Brain pericyte (primary cell): ENCODE results near the gene ACVRL1.

ENCODE experiments used
- DNase-seq: peaks from one replicate; pipeline ENCODE4 v3.0.0-alpha.2; 2012; ENCODE audit warnings: low read depth, low spot score

Gene ACVRL1

DNA sequence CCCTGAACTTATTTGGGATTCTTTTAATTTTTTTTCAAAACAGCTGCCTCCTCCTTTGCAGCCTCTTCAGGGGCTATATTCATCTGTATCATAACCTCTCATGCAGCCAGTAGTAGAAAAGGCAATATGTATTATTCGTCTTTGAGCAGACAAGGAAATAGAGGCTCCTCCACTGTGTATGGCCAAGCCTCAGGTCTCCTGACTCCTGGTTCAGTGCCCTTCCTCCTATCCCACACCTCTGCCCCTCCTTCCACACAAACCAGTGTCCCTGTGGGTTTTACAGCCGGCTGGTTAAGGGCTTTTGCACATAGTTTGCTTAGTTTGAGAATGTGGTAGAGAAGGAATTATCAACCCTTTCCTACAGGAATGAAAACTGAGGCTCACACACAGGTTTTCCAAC lies 8.8 kb upstream of the ACVRL1 start:
- no peak for DNase-seq

DNA sequence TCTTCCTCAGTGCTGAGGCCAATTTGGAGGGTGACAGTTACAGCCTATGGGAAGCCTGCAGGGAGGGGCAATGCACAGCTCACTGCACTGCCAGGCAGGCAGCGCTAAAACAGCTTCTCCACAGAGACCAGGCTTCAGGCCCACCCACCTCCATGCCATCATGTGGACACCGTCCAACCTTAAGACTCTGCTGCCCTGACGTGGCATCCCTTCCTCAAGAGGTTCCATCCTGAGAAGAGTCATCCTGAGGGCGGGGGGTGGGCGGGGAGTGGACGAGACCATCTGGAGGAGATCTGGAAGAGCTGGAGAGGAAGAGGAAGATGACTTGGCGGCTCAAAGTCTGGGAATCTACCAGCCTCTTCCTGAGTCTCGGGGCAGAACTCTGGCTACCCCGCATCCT lies 8.4 kb upstream of the ACVRL1 start:
- DNase-seq = no peak

- DNase-seq = no peak
Measured at GRCh38 chr12:51900323-51900889, 6.9 kb upstream of the ACVRL1 start.

GRCh38 chr12:51901121-51901817 lies 6.0 kb upstream of the ACVRL1 start:
- no peak for DNase-seq

- no peak for DNase-seq
Measured at GRCh38 chr12:51901881-51902280, 5.4 kb upstream of the ACVRL1 start.

GRCh38 chr12:51904951-51905470 lies 2.3 kb upstream of the ACVRL1 start:
- DNase-seq = no peak

GRCh38 chr12:51905471-51906429 lies 1.6 kb upstream of the ACVRL1 start:
- no peak for DNase-seq

GRCh38 chr12:51906430-51907082 lies 748 bp upstream of the ACVRL1 start:
- no peak for DNase-seq

- no peak for DNase-seq
Measured at GRCh38 chr12:51907856-51908425, 637 bp downstream of the ACVRL1 start.

DNA sequence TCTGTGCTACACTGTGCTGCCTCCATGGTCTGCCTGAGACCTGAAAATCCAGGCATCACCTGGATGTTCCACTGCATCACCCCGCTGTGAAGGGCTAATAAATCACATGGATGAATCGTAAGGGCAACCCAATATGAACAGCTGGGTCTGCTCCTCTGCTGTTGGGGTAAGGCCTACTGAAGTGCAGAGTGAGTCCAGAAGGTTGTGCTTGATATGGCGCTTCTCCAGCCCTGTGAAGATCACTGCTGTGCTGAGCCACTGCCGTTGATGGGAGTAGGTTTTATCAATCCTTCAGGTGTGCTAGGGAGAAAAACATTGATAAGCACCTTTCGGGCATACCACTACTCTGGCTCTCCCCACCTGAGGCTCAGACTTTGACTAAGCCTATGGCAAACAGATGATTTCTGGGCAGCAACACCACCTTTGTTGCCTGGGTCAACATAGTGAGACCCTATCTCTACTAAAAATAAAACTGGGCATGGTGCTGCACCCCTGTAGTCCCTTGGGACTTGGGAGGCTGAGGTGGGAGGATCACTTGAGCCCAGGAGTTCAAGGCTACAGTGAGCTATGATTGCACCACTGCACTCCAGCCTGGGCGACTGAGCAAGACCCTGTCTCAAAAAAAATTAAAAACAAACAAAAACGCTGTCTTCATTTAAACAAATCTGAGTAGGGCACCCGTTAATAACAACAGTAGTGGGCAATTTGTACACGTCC lies 1.7 kb downstream of the ACVRL1 start:
- no peak for DNase-seq

DNA sequence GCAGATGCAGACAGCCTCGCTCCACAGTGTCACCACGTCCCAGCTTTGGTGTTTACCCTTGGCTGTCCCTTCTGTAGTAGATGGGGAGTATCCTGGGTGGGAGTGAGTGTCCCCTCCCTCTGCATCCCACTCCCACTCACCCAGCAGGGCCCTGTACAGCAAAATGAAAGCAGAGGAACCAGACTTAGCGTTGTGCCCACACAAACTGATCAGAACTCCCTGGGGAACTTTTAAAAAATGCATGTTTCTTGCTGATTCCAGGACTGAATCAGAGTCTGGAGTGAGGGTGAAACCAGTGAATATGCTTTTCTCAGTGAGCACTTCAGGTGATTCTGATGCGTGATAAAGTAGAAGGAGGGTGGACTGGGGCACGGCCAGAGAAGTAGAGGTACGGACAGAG lies 2.9 kb downstream of the ACVRL1 start:
- no peak for DNase-seq

DNA sequence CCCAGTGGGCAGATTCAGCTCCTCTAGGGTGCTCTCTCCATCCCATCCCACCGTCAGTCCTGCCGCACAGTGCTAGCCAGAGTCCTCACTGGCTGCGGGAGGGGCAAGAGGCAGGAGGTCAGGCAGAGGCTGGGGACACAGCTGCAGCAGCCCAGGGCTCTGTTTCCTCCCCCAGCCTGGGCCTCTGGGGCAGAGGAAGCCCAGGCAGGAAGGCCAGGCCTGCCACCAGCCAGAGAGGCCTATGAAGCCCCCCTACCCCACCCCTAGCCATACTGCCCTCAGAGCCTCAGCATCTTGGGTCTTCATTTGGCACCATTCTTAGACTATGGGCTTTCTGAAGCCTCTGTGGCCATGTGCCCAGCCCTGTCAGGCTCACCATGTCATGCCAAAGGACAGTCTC lies 3.4 kb downstream of the ACVRL1 start:
- no peak for DNase-seq

DNA sequence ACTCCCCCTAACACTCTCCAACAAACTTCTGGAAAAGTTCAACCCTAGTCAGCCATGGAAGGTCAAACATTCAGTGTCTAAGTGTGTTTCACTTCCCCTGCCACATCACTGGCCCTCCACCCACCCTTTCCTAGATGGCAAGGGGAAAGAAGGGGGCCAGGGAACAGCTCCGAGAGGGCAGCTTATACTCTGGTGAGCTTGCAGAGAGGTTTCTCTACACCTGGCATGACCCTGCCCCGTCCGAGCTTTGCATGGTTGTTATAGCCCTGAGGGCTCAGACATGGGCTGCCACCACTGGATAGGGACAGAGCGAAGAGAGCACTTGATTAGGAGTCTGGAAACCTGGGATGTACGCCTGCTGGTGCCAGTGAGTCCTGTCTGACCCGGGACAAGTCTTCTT lies 4.0 kb downstream of the ACVRL1 start:
- no peak for DNase-seq

- DNase-seq = no peak
Measured at GRCh38 chr12:51911788-51912711, 4.7 kb downstream of the ACVRL1 start.

GRCh38 chr12:51913071-51914033 lies 6.0 kb downstream of the ACVRL1 start:
- no peak for DNase-seq

DNA sequence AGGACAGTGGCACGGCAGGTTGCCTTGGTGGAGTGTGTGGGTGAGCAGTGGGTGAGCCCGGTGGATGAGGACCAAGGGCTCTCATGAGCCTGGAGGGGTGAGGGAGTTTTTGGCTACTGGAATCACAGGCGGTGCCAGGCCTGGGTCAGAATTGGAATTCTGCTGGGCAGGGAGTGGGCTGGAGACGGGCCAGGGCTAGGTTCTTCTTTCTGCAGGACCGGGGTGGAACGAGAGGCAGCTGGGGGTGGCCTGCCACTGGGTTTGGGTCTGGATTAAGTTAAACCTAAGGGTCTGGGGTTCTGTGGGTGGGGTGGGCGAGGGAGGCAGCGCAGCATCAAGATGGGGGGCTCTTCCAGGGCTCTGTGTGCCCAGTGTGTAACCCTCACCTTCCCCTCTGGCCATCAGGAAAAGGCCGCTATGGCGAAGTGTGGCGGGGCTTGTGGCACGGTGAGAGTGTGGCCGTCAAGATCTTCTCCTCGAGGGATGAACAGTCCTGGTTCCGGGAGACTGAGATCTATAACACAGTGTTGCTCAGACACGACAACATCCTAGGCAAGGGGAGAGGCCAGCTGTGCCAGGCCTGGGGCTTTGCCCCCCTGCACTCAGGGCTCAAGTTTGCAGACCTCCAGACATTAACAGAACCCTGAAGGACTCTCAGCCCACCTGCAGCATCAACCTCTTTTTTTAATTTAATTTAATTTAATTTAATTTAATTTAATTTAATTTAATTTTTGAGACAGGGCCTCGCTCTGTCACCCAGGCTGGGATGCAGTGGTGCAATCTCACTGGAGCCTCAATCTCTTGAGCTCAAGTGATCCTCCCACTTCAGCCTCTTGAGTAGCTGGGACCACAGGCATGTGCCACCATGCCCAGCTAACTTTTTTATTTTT lies 7.0 kb downstream of the ACVRL1 start:
- DNase-seq = no peak

DNA sequence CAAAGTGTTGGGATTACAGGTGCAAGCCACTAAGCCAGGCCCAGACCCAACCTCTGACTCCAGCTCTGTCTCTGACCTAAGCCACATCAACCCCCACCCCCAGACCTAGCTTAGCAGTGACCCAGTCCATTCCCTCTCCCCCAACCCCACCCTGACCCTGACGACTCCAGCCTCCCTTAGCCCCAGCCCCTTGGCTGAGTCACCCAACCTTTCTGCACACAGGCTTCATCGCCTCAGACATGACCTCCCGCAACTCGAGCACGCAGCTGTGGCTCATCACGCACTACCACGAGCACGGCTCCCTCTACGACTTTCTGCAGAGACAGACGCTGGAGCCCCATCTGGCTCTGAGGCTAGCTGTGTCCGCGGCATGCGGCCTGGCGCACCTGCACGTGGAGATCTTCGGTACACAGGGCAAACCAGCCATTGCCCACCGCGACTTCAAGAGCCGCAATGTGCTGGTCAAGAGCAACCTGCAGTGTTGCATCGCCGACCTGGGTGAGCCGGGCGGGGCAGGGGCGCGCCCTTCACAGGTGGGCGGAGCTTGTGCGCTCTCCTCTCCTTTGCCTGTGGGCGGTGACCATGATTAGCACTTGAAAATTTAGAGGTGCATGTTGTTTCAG lies 7.8 kb downstream of the ACVRL1 start:
- DNase-seq = no peak
